Neural cell (in vitro differentiated cells): Measurements from ENCODE around the gene EMP3. TPM values are rescaled to one million over a fixed set of nuclear protein-coding genes. Genes with fewer than 3 reads are reported as not detected.

Source experiments
- H2AFZ ChIP-seq: fragments of 200-600, 300-800 bp; sonication (generic), shearing (Covaris generic); 2 replicates; pipeline ENCODE4 v1.6.0; 2014; ENCODE audit warnings: low read depth, mild to moderate bottlenecking, antibody characterized with exemption, low read length, moderate library complexity
- H3F3A ChIP-seq: fragments of 200-600 bp; shearing (Covaris generic); 2 replicates; pipeline ENCODE4 v1.6.1; 2016; ENCODE audit warnings: mild to moderate bottlenecking, moderate library complexity, mixed read lengths, antibody characterized with exemption, low read length; ENCODE audit not compliant: insufficient read depth, poor library complexity, severe bottlenecking
- H3K27ac ChIP-seq: fragments of 200-600, 300-800 bp; sonication (generic), shearing (Covaris generic); 2 replicates; pipeline ENCODE4 v1.5.1; 2014; ENCODE audit warnings: mild to moderate bottlenecking, low read length, moderate library complexity
- H3K27me3 ChIP-seq: fragments of 300-800, 200-600 bp; sonication (generic), shearing (Covaris generic); 2 replicates; pipeline ENCODE4 v1.6.0; 2014; ENCODE audit warnings: mild to moderate bottlenecking, low read depth, low read length, moderate library complexity; ENCODE audit not compliant: insufficient read depth
- H3K36me3 ChIP-seq: fragments of 300-800, 200-600 bp; sonication (generic), shearing (Covaris generic); 2 replicates; pipeline ENCODE4 v1.5.1; 2014; ENCODE audit warnings: mild to moderate bottlenecking, antibody characterized with exemption, low read length, moderate library complexity; ENCODE audit not compliant: insufficient read depth
- H3K4me2 ChIP-seq: fragments of 300-800, 200-600 bp; sonication (generic), shearing (Covaris generic); 2 replicates; pipeline ENCODE4 v1.6.0; 2014; ENCODE audit warnings: mild to moderate bottlenecking, low read length
- H3K4me3 ChIP-seq: fragments of 300-800, 200-600 bp; sonication (generic), shearing (Covaris generic); 2 replicates; pipeline ENCODE4 v1.5.1; 2014; ENCODE audit warnings: mild to moderate bottlenecking, low read length, moderate library complexity
- H3K79me2 ChIP-seq: fragments of 200-600 bp; shearing (Covaris generic); replicated peaks from 2 replicates; pipeline ENCODE4 v1.6.0; 2014; ENCODE audit warnings: mild to moderate bottlenecking, low read length, moderate library complexity; ENCODE audit not compliant: insufficient read depth
- H3K9ac ChIP-seq: fragments of 300-800, 200-600 bp; sonication (generic), shearing (Covaris generic); 2 replicates; pipeline ENCODE4 v1.6.1; 2016; ENCODE audit warnings: mild to moderate bottlenecking, low read length, mixed read lengths
- H3K9me2 ChIP-seq: fragments of 200-600 bp; shearing (Covaris generic); 2 replicates; pipeline ENCODE4 v1.6.1; 2016; ENCODE audit warnings: mild to moderate bottlenecking, low read length, mixed read lengths; ENCODE audit not compliant: insufficient read depth
- H3K9me3 ChIP-seq: fragments of 200-600, 300-800 bp; sonication (generic), shearing (Covaris generic); 2 replicates; pipeline ENCODE4 v1.6.1; 2016; ENCODE audit warnings: mild to moderate bottlenecking, mixed run types, low read length, moderate library complexity, mixed read lengths
- H4K20me1 ChIP-seq: fragments of 200-600 bp; shearing (Covaris generic); 2 replicates; pipeline ENCODE4 v1.6.1; 2016; ENCODE audit warnings: mild to moderate bottlenecking, mixed run types; ENCODE audit not compliant: insufficient read depth
- EP300 ChIP-seq: fragments of 450-650 bp; conservative IDR thresholded peaks from 2 replicates; pipeline ENCODE4 v1.6.1; 2014; ENCODE audit warnings: antibody characterized with exemption, mild to moderate bottlenecking, moderate library complexity; ENCODE audit not compliant: poor library complexity, severe bottlenecking
- EZH2 ChIP-seq: fragments of 200-600, 300-800 bp; shearing (Covaris generic), sonication (generic); IDR thresholded peaks from 2 replicates; pipeline ENCODE4 v1.6.1; 2014; ENCODE audit warnings: antibody characterized with exemption, low read length, borderline replicate concordance, mild to moderate bottlenecking; ENCODE audit not compliant: insufficient read depth, poor library complexity, severe bottlenecking
- MXI1 ChIP-seq: fragments of 450-650 bp; conservative IDR thresholded peaks from 2 replicates; pipeline ENCODE4 v1.6.1; 2014; ENCODE audit warnings: antibody characterized with exemption, mild to moderate bottlenecking; ENCODE audit not compliant: poor library complexity, severe bottlenecking
- POLR2AphosphoS5 ChIP-seq: IDR thresholded peaks from 2 replicates; pipeline ENCODE4 v1.6.1; 2012
- RAD21 ChIP-seq: fragments of 450-650 bp; conservative IDR thresholded peaks from 2 replicates; pipeline ENCODE4 v1.6.1; 2014; ENCODE audit warnings: antibody characterized with exemption, mild to moderate bottlenecking, moderate library complexity
- SMC3 ChIP-seq: fragments of 450-650 bp; conservative IDR thresholded peaks from 2 replicates; pipeline ENCODE4 v1.6.1; 2014; ENCODE audit warnings: antibody characterized with exemption, mild to moderate bottlenecking, moderate library complexity; ENCODE audit not compliant: poor library complexity
- TAF1 ChIP-seq: IDR thresholded peaks from 2 replicates; pipeline ENCODE4 v1.6.1; 2012; ENCODE audit warnings: low read depth
- polyA plus RNA-seq: library from polyadenylated mRNA; depleted of rRNA; stranded (reverse); fragments of >200 nt; gene quantifications from 2 replicates; pipeline ENCODE4 v1.2.3, GENCODE V29; 2014
- TF ChIP-seq, protein P1 (sequence below): IDR thresholded peaks from 2 replicates; pipeline ENCODE4 v1.6.1; 2012; ENCODE audit warnings: borderline replicate concordance
- TF ChIP-seq, protein P2 (sequence below): fragments of 450-650 bp; IDR thresholded peaks from 2 replicates; pipeline ENCODE4 v1.5.1; 2014; ENCODE audit warnings: antibody characterized with exemption, mild to moderate bottlenecking, moderate library complexity; ENCODE audit not compliant: poor library complexity, severe bottlenecking

Gene EMP3
- polyA plus RNA-seq, 1 donor from 2014 or later = not detected

DNA sequence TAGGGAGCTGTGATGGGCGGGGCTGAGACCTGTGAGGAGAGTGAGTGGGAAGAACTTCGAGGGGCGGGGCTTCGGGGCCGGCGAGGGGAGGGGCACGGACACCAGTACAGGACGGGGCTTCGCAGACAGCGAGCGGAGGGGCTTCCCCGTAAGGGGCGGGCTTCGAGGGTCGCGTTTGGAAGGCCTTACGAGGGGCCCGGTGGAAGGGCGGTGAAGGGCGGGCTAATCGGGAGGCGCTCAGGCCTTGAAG lies 4.1 kb upstream of the EMP3 start:
- Histone ChIP-seq H3K4me3 (peak overlapping the region; percentile 67), H3K27ac (no peak overlapping the region), H4K20me1 (no peaks in the 10 kb centered on the region), H3K27me3 (no peaks in the 10 kb centered on the region), H3K79me2 (no peaks in the 10 kb centered on the region), H3K9ac (peak overlapping the region; percentile 64), H3K36me3 (no peaks in the 10 kb centered on the region), H3K9me2 (no peaks in the 10 kb centered on the region), H3F3A (no peaks in the 10 kb centered on the region), H2AFZ (peak overlapping the region; percentile 94), H3K4me2 (peak overlapping the region; percentile 25), H3K9me3 (no peaks in the 10 kb centered on the region)
- TF ChIP-seq POLR2AphosphoS5 (no peak), SMC3 (no peak), EP300 (no peak), TAF1 (no peak), EZH2 (no peak), RAD21 (no peak), MXI1 (no peak)
- TF ChIP-seq, protein P1, sequence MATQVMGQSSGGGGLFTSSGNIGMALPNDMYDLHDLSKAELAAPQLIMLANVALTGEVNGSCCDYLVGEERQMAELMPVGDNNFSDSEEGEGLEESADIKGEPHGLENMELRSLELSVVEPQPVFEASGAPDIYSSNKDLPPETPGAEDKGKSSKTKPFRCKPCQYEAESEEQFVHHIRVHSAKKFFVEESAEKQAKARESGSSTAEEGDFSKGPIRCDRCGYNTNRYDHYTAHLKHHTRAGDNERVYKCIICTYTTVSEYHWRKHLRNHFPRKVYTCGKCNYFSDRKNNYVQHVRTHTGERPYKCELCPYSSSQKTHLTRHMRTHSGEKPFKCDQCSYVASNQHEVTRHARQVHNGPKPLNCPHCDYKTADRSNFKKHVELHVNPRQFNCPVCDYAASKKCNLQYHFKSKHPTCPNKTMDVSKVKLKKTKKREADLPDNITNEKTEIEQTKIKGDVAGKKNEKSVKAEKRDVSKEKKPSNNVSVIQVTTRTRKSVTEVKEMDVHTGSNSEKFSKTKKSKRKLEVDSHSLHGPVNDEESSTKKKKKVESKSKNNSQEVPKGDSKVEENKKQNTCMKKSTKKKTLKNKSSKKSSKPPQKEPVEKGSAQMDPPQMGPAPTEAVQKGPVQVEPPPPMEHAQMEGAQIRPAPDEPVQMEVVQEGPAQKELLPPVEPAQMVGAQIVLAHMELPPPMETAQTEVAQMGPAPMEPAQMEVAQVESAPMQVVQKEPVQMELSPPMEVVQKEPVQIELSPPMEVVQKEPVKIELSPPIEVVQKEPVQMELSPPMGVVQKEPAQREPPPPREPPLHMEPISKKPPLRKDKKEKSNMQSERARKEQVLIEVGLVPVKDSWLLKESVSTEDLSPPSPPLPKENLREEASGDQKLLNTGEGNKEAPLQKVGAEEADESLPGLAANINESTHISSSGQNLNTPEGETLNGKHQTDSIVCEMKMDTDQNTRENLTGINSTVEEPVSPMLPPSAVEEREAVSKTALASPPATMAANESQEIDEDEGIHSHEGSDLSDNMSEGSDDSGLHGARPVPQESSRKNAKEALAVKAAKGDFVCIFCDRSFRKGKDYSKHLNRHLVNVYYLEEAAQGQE = no peak
- TF ChIP-seq, protein P2, sequence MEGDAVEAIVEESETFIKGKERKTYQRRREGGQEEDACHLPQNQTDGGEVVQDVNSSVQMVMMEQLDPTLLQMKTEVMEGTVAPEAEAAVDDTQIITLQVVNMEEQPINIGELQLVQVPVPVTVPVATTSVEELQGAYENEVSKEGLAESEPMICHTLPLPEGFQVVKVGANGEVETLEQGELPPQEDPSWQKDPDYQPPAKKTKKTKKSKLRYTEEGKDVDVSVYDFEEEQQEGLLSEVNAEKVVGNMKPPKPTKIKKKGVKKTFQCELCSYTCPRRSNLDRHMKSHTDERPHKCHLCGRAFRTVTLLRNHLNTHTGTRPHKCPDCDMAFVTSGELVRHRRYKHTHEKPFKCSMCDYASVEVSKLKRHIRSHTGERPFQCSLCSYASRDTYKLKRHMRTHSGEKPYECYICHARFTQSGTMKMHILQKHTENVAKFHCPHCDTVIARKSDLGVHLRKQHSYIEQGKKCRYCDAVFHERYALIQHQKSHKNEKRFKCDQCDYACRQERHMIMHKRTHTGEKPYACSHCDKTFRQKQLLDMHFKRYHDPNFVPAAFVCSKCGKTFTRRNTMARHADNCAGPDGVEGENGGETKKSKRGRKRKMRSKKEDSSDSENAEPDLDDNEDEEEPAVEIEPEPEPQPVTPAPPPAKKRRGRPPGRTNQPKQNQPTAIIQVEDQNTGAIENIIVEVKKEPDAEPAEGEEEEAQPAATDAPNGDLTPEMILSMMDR = no peak

DNA sequence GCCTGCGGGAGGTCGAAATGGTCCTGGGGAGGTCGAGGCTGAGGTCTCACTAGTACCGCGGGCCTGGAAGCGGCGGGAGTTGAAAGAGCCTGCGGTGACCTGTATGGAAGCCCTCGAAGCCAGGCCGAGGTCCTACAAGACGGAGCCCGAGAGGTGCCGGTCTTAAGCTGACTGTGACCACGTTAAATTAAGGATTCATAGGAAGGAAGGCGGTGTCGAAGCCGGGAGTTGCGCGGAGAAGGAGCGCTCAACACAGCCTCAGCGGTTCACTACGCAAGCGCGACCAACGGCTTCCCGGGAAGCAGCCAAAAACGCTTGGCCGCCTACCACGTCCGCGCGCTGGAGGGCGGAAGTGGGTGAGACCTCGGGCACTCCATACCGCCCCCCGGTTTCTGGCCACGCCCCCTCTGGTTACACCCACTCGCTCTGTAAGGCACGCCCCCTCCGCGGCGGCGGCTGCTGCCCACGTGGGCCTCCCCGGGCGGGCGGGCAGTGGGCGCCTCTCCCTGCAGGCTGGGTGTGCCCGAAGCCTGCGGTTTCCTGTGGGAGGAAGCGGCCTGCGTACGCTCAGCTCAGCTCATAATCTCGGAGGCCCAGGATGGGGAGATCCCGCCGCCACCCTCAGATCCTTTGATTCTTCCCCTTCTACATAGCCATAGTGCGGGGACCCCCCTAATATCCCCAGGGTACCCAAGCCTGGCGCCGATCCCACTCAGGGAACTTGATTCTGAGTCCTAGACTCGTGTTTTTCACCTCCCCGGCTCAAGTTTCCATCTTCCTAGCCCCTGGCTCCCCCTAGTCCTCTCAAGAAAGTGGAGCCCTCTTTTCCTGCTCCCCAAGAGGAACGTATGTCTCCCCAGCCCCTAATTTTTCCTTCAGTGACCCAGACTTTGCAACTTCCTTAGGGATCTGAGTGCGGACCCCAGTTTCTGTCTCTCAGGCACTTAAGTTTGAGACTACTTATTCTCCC lies 3.4 kb upstream of the EMP3 start:
- no peaks in the 10 kb centered on the region for H3F3A ChIP-seq
- H3K4me2 ChIP-seq = peak overlapping the region; percentile 25
- H4K20me1 ChIP-seq = no peaks in the 10 kb centered on the region
- H3K27ac ChIP-seq = no peak overlapping the region
- H3K27me3 ChIP-seq = no peaks in the 10 kb centered on the region
- no peaks in the 10 kb centered on the region for H3K9me2 ChIP-seq
- H3K79me2 ChIP-seq = no peaks in the 10 kb centered on the region
- no peaks in the 10 kb centered on the region for H3K9me3 ChIP-seq
- H3K4me3 ChIP-seq = peak overlapping the region; percentile 67
- H2AFZ ChIP-seq = peak overlapping the region; percentile 94
- TF ChIP-seq, protein P2 = peak; percentile 38
- TF ChIP-seq POLR2AphosphoS5 (peak; percentile 33), MXI1 (no peak), EP300 (no peak), TAF1 (no peak), SMC3 (no peak), RAD21 (peak; percentile 23)
- TF ChIP-seq, protein P1 = no peak
- H3K9ac ChIP-seq = peak overlapping the region; percentile 64
- H3K36me3 ChIP-seq = no peaks in the 10 kb centered on the region
